Psoas muscle (tissue), 8 donors: ENCODE data around the gene PEX10. TPM values are rescaled to one million over a fixed set of nuclear protein-coding genes. Genes with fewer than 3 reads are reported as not detected.

ENCODE experiments used
- ATAC-seq, 4 donors: fragments of 200-7000 bp; cut with Tn5 transposase; one replicate each; pipeline ENCODE4 v1.9.1; 2020; ENCODE audit warnings: moderate library complexity in 3 of 4, mild to moderate bottlenecking in 2 of 4
- DNase-seq, 2 donors: peaks; one replicate each; pipeline ENCODE4 v3.0.0-alpha.2; 2020
- H3K27ac ChIP-seq: fragments of 200-600 bp; one replicate; pipeline ENCODE4 v1.8.0; 2022
- H3K27me3 ChIP-seq, 3 donors: fragments of 200-600 bp in 1 of 3; one replicate each; pipeline versions ENCODE4 v1.6.1 to v1.8.0; 2013 to 2022; ENCODE audit warnings: low read length in 2 of 3, mild to moderate bottlenecking in 2 of 3, moderate library complexity in 1 of 3; ENCODE audit not compliant: insufficient read depth in 3 of 3
- H3K36me3 ChIP-seq, 2 donors: fragments of 200-600 bp in 1 of 2; one replicate each; pipeline versions ENCODE4 v1.6.1 to v1.8.0; 2013 to 2022; ENCODE audit warnings: low read depth in 1 of 2, mild to moderate bottlenecking in 1 of 2, moderate library complexity in 1 of 2; ENCODE audit not compliant: insufficient read depth in 1 of 2
- H3K4me1 ChIP-seq: fragments of 200-600 bp; one replicate; pipeline ENCODE4 v1.8.0; 2022
- H3K4me3 ChIP-seq: fragments of 200-600 bp; one replicate; pipeline ENCODE4 v1.8.0; 2022; ENCODE audit warnings: mild to moderate bottlenecking
- H3K9me3 ChIP-seq: fragments of 200-600 bp; one replicate; pipeline ENCODE4 v1.8.0; 2022
- CTCF ChIP-seq: fragments of 200-600 bp; IDR thresholded peaks from one replicate; pipeline ENCODE4 v1.8.0; 2022; ENCODE audit warnings: antibody characterized with exemption
- WGBS, 3 donors: extraction: QIAGEN DNeasy Blood & Tissue Kit; methylation state at CpG; one replicate each; pipeline versions ENCODE4 v1.1.6 to v1.1.7; 2013; 5-methylcytosine and 5-hydroxymethylcytosine counted together
- intact Hi-C, 2 donors: fragments of 100-400 bp; cut with DNase I; formaldehyde crosslinking; loops; one replicate each; pipeline versions ENCODE4 v1.11.0 to v1.14.2; 2022
- polyA plus RNA-seq, 3 donors: library from polyadenylated mRNA; stranded (reverse); fragments of 200-250 nt; gene quantifications; one replicate each; pipeline ENCODE4 v1.2.3, GENCODE V29; 2013
- total RNA-seq, 4 donors: library from RNA; stranded (reverse); fragmentation: NEBNext Ultra II Directional in 2 of 4; extraction: Animal tissue kit (Norgen Biotek cat#: 25700) in 2 of 4; gene quantifications; one replicate each; pipeline versions ENCODE4 v1.2.1 to v1.2.4, GENCODE V29; 2021 to 2023
- donor health status: healthy with polysubstance abuse.
- donor health status: DM: no; HTN: no; CAD: no; lungs with moderate emphysema.
- donor health status: Bipolar disorder and iron deficiency.
- donor health status: healthy.
- donor health status: DM: yes; HTN: yes; CAD: no.
- donor health status: DM: no; HTN: no; CAD: no.
- donor health status: DM: no; HTN: no; CAD: no.
- donor health status: DM: yes; HTN: yes; CAD: no.

PEX10 gene
- total and polyA plus RNA-seq, 7 donors: 12.6 to 19.7 (median 16.2) TPM

GRCh38 chr1:2372551-2373490 lies 39.5 kb downstream of the PEX10 start:
- intact Hi-C loops: no loop called here
- WGBS, 3 donors: 89 to 93% (median 91%) methylated on average over 32 to 36 of the region's 36 CpGs
- peak in 1 of 2 donors; percentile 26 for DNase-seq
- no peak for TF ChIP-seq CTCF
- Histone ChIP-seq H3K27me3 (no peaks in the 10 kb centered on the region), H3K4me3 (no peak overlapping the region), H3K9me3 (no peaks in the 10 kb centered on the region), H3K36me3 (no peaks in the 10 kb centered on the region), H3K27ac (no peak overlapping the region), H3K4me1 (no peaks in the 10 kb centered on the region)
- no peak for ATAC-seq

GRCh38 chr1:2368053-2368744 lies 44.2 kb downstream of the PEX10 start:
- ATAC-seq (no peak), DNase-seq (no peak)
- Histone ChIP-seq H3K9me3 (peaks cover 5% of the 10 kb centered on the region), H3K27me3 (no peaks in the 10 kb centered on the region), H3K4me3 (no peak overlapping the region), H3K4me1 (no peaks in the 10 kb centered on the region), H3K27ac (no peak overlapping the region), H3K36me3 (no peaks in the 10 kb centered on the region)
- intact Hi-C loops: no loop called here
- 91 to 92% (median 91%) methylated on average over 8 of the region's 8 CpGs for WGBS, 3 donors
- TF ChIP-seq CTCF: no peak

GRCh38 chr1:2363847-2364513 lies 48.4 kb downstream of the PEX10 start:
- no peak for ATAC-seq
- Histone ChIP-seq H3K27ac (no peak overlapping the region), H3K36me3 (no peaks in the 10 kb centered on the region), H3K4me3 (no peak overlapping the region), H3K9me3 (peaks cover 5% of the 10 kb centered on the region), H3K27me3 (no peaks in the 10 kb centered on the region), H3K4me1 (no peaks in the 10 kb centered on the region)
- intact Hi-C loops: no loop called here
- no peak for DNase-seq
- 96 to 100% (median 100%) methylated on average over 2 of the region's 2 CpGs for WGBS, 3 donors
- no peak for TF ChIP-seq CTCF

- TF ChIP-seq CTCF: no peak
- no peak overlapping the region for H3K4me3 ChIP-seq
- peaks cover 5% of the 10 kb centered on the region for H3K9me3 ChIP-seq
- H3K36me3 ChIP-seq: no peaks in the 10 kb centered on the region
- WGBS, 3 donors: 67 to 70% (median 67%) methylated on average over 11 of the region's 11 CpGs
- no peak for ATAC-seq
- no peak for DNase-seq
- H3K27ac ChIP-seq: no peak overlapping the region
- H3K4me1 ChIP-seq: no peaks in the 10 kb centered on the region
- intact Hi-C loops: no loop called here
- H3K27me3 ChIP-seq: no peaks in the 10 kb centered on the region
Measured at GRCh38 chr1:2360588-2361364, 51.6 kb downstream of the PEX10 start.
